Measurements from ENCODE around the gene HLA-DRB5. TPM values are rescaled to one million over a fixed set of nuclear protein-coding genes. Genes with fewer than 3 reads are reported as not detected.
"Not testable (repeated sequence)": the region's sequence is repeated elsewhere in the genome, so short reads cannot be mapped to it uniquely, and the experiment has no call there.

Gene HLA-DRB5
- not detected for total RNA-seq (2021; fragmentation: NEBNext Ultra II Directional; extraction: Animal tissue kit (Norgen Biotek cat#: 25700))
- long read RNA-seq, result 0 reads

DNA sequence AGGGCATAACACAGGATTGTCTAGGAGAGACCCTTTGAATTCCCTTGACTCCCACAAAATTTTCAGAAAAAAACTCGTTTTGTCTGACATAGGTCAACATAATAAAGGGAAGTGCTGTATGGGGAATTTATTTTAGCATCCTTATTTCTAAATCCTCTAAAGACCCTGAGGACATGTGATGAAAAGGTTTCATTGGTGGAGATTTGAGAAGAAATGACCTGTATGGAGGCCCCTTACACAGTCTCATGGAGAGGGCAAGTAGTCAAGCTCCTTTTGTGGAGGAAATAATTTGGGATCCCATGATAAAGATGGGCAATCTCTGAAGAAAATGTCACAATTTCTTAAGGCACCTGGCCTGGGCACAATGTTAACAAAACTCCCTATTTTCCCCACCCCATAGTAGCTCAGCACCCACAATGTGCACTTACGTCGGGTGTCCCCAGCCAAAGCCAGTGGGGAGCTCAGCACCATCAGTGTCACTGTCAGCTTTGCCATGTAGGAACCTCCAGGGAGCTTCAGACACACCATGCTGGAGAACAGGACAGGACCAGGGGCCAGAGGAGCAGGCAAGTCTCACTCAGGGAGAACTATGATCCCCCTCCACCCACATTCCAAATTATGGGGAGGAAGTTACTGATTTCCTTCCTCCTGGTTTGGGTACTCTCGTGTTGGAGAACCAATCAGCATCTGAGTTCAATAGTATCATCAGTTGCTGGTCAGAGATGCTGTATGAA lies at the start of gene HLA-DRB5:
Gene HLA-DRB5, minus strand, starts transcription at position 591 of the 734 bp plus-strand sequence. Its CDS starts 63 bp downstream, at position 528.
- Mint-ChIP-seq H3K27me3 (ENCODE audit: insufficient read depth) (no peaks in the 10 kb centered on the region), H3K4me3 (no peak within 1 kb of the TSS), H3K4me1 (ENCODE audit: low read depth) (no peaks in the 10 kb centered on the region), H3K36me3 (ENCODE audit: low read depth) (no peaks in the 10 kb centered on the region), H3K9me3 (no peaks in the 10 kb centered on the region), H3K27ac (no peak within 1 kb of the TSS)
- TF ChIP-seq, protein P1, sequence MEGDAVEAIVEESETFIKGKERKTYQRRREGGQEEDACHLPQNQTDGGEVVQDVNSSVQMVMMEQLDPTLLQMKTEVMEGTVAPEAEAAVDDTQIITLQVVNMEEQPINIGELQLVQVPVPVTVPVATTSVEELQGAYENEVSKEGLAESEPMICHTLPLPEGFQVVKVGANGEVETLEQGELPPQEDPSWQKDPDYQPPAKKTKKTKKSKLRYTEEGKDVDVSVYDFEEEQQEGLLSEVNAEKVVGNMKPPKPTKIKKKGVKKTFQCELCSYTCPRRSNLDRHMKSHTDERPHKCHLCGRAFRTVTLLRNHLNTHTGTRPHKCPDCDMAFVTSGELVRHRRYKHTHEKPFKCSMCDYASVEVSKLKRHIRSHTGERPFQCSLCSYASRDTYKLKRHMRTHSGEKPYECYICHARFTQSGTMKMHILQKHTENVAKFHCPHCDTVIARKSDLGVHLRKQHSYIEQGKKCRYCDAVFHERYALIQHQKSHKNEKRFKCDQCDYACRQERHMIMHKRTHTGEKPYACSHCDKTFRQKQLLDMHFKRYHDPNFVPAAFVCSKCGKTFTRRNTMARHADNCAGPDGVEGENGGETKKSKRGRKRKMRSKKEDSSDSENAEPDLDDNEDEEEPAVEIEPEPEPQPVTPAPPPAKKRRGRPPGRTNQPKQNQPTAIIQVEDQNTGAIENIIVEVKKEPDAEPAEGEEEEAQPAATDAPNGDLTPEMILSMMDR (IDR thresholded peaks at IDR 0.05), result no peak
- no peak for DNase-seq

GRCh38 chr6:32578962-32579361 lies 48.9 kb upstream of the HLA-DRB5 start:
- Mint-ChIP-seq H3K4me3 (no peak overlapping the region), H3K36me3 (ENCODE audit: low read depth) (no peaks in the 10 kb centered on the region), H3K27me3 (ENCODE audit: insufficient read depth) (peaks cover 14% of the 10 kb centered on the region), H3K9me3 (no peaks in the 10 kb centered on the region), H3K4me1 (ENCODE audit: low read depth) (no peaks in the 10 kb centered on the region), H3K27ac (no peak overlapping the region)
- TF ChIP-seq, protein P1 (IDR thresholded peaks at IDR 0.05), result no peak
- no peak for DNase-seq

DNA sequence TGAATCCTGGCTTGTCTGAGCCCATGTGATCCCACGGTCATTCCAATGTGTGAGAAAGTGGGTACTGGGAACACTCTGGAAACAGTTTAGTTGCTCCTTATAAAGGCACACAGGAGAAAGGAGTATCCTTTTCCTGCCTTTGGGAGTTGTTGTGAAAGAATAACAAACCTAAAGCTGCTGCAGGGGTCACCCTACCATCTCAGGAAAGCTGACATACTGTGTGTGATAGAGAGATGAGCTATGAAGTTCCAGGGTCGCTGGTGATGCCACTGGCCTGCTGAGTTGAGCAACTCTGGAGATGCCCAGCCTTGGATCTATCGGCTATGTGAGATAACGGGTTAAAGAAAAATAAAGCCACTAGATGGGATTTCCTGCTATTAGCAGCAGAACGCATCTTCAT lies 47.4 kb upstream of the HLA-DRB5 start:
- H3K27me3 Mint-ChIP-seq (ENCODE audit: insufficient read depth); H3K4me3 Mint-ChIP-seq; H3K4me1 Mint-ChIP-seq (ENCODE audit: low read depth); H3K36me3 Mint-ChIP-seq (ENCODE audit: low read depth); H3K27ac Mint-ChIP-seq; H3K9me3 Mint-ChIP-seq; DNase-seq: not testable (repeated sequence)

DNA sequence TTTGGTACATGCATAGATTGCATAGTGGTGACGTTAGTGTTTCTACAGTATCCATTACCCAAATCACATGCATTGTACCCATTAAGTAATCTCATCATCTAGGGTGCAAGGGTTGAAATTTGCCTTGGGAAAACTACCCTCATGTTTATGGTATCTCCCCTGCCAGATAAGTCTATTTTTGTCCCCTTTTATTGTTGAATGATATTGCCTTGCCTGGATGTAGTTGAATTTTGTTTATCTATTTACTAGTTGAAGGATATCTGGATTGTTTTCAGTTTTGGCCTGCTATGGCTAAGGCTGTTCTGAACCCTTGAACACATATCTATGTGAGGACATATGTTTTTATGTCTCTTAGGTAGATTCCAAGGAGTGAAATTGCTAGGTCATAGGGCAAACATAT lies 46.2 kb upstream of the HLA-DRB5 start:
- no peaks in the 10 kb centered on the region for H3K9me3 Mint-ChIP-seq
- TF ChIP-seq, protein P1 (IDR thresholded peaks at IDR 0.05), result no peak
- H3K27ac Mint-ChIP-seq, result no peak overlapping the region
- DNase-seq, result no peak
- H3K4me1 Mint-ChIP-seq (ENCODE audit: low read depth), result no peaks in the 10 kb centered on the region
- no peaks in the 10 kb centered on the region for H3K36me3 Mint-ChIP-seq (ENCODE audit: low read depth)
- H3K4me3 Mint-ChIP-seq, result no peak overlapping the region
- H3K27me3 Mint-ChIP-seq (ENCODE audit: insufficient read depth), result peaks cover 4% of the 10 kb centered on the region

- Mint-ChIP-seq H3K9me3 (no peaks in the 10 kb centered on the region), H3K36me3 (ENCODE audit: low read depth) (no peaks in the 10 kb centered on the region), H3K4me1 (ENCODE audit: low read depth) (no peaks in the 10 kb centered on the region), H3K4me3 (no peak overlapping the region), H3K27ac (no peak overlapping the region), H3K27me3 (ENCODE audit: insufficient read depth) (peaks cover 8% of the 10 kb centered on the region)
- no peak for DNase-seq
- TF ChIP-seq, protein P1 (IDR thresholded peaks at IDR 0.05), result no peak
These were observed 40.3 kb upstream of the HLA-DRB5 start for GRCh38 chr6:32570363-32570905.

DNA sequence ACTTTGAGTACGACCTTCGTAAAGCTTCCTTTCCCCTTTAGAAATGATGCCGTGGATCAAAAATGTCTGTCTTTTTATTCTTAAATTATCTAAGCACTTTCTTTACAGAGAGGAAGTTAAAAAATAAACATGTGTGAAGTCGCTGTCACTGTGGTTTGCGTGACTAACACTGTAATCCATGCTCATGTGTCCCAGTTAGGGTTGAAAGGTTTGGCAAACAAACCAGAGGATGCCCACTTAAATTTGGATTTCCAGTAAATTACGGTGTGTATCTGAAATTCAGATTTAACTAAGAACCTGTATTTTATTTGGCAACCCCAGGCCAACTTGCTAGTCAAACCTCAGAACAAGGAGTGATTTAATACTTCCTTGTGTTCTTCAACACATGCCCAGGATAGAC lies 38.5 kb upstream of the HLA-DRB5 start:
- H3K9me3 Mint-ChIP-seq, result no peaks in the 10 kb centered on the region

More for the DNA sequence above, 38.5 kb upstream of the HLA-DRB5 start:
- Mint-ChIP-seq H3K27me3 (ENCODE audit: insufficient read depth) (peaks cover 5% of the 10 kb centered on the region), H3K4me3 (no peak overlapping the region), H3K27ac (no peak overlapping the region), H3K36me3 (ENCODE audit: low read depth) (no peaks in the 10 kb centered on the region), H3K4me1 (ENCODE audit: low read depth) (no peaks in the 10 kb centered on the region)
- DNase-seq, result no peak
- TF ChIP-seq, protein P1 (IDR thresholded peaks at IDR 0.05), result no peak
